A549 (cell line): ENCODE measurements around the gene SSBP3. TPM values are rescaled to one million over a fixed set of nuclear protein-coding genes. Genes with fewer than 3 reads are reported as not detected.
"Not testable (repeated sequence)": the region's sequence is repeated elsewhere in the genome, so short reads cannot be mapped to it uniquely, and the experiment has no call there.

Experiments used
- ATAC-seq, 2 experiments: fragments of 200-7000 bp in 1 of 2; fragments of >200 bp in 1 of 2; cut with Nextera tagmentation in 1 of 2; cut with Tn5 transposase in 1 of 2; 3 replicates each; pipeline versions ENCODE4 v1.8.0 to v1.9.1; 2018 to 2020; ENCODE audit warnings: mild to moderate bottlenecking in 1 of 2, moderate library complexity in 1 of 2
- CTCF ChIA-PET: fragments of 300-600 bp; sonication (Branson Sonifier 250); formaldehyde crosslinking; extraction: SDS; loops from one replicate; lab custom pipeline; 2021; ENCODE audit warnings: antibody characterized with exemption, inconsistent platforms; lab: Yijun Ruan, JAX
- POLR2A ChIA-PET: fragments of 350-600 bp; formaldehyde crosslinking; extraction: SDS; loops from one replicate; lab custom pipeline; 2021; ENCODE audit warnings: antibody characterized with exemption, inconsistent platforms; lab: Yijun Ruan, JAX
- DNase-seq, 2 experiments: peaks; one replicate each; pipeline versions ENCODE4 v3.0.0 to v3.0.0-alpha.2; 2011 to 2016; ENCODE audit warnings: low read depth in 1 of 2, low spot score in 1 of 2
- FAIRE-seq: peaks from 2 replicates; lab custom pipeline; 2011; peaks lifted over from hg19 to GRCh38; lab: Jason Lieb, UNC
- H3K27ac ChIP-seq, 2 experiments: fragments of >200 bp; sonication (Bioruptor Twin); formaldehyde crosslinking; 3 replicates each; pipeline ENCODE4 v1.5.1; 2016 to 2017
- H3K4me1 ChIP-seq: fragments of >200 bp; sonication (Bioruptor Twin); formaldehyde crosslinking; 3 replicates; pipeline ENCODE4 v1.6.1; 2016
- H3K4me2 ChIP-seq: fragments of >200 bp; sonication (Bioruptor Twin); formaldehyde crosslinking; 3 replicates; pipeline ENCODE4 v1.6.1; 2016
- H3K4me3 ChIP-seq: fragments of >200 bp; sonication (Bioruptor Twin); formaldehyde crosslinking; 3 replicates; pipeline ENCODE4 v1.5.1; 2016
- H3K9me3 ChIP-seq: fragments of >200 bp; sonication (Bioruptor Twin); formaldehyde crosslinking; 3 replicates; pipeline ENCODE4 v1.6.1; 2016
- ATOH8 ChIP-seq: fragments of 250-450 bp; sonication (Bioruptor Pico); IDR thresholded peaks from 2 replicates; pipeline ENCODE4 v1.5.0; 2020; ENCODE audit warnings: low read depth, mild to moderate bottlenecking, moderate library complexity
- BHLHE40 ChIP-seq: IDR thresholded peaks from 2 replicates; pipeline ENCODE4 v1.6.1; 2012; ENCODE audit warnings: low read depth, low read length, inconsistent platforms
- CBX2 ChIP-seq: fragments of 200-600 bp; sonication (generic); IDR thresholded peaks from 2 replicates; pipeline ENCODE4 v1.6.1; 2016; ENCODE audit warnings: low read depth, mild to moderate bottlenecking, borderline replicate concordance
- CHD2 ChIP-seq: fragments of 150-350 bp; IDR thresholded peaks from 2 replicates; pipeline ENCODE4 v1.6.1; 2014; ENCODE audit warnings: low read length; ENCODE audit not compliant: partially characterized antibody
- CTCF ChIP-seq: fragments of >200 bp; sonication (Bioruptor Twin); formaldehyde crosslinking; IDR thresholded peaks from 3 replicates; pipeline ENCODE4 v1.5.1; 2016
- ELK1 ChIP-seq: fragments of 150-350 bp; IDR thresholded peaks from 2 replicates; pipeline ENCODE4 v1.6.1; 2014; ENCODE audit warnings: low read depth, mild to moderate bottlenecking, low read length
- GATA3 ChIP-seq: IDR thresholded peaks from 2 replicates; pipeline ENCODE4 v1.6.1; 2012; ENCODE audit warnings: borderline replicate concordance
- HDAC2 ChIP-seq: fragments of 200-600 bp; sonication (generic); IDR thresholded peaks from 2 replicates; pipeline ENCODE4 v1.6.1; 2016
- HOXB5 ChIP-seq: fragments of 250-450 bp; sonication (Bioruptor Pico); IDR thresholded peaks from 2 replicates; pipeline ENCODE4 v1.5.0; 2020; ENCODE audit warnings: mild to moderate bottlenecking, moderate library complexity
- KDM1A ChIP-seq: fragments of 200-600 bp; sonication (generic); IDR thresholded peaks from 2 replicates; pipeline ENCODE4 v1.6.1; 2016; ENCODE audit warnings: low read depth, mild to moderate bottlenecking
- KDM5A ChIP-seq: fragments of 200-600 bp; sonication (generic); IDR thresholded peaks from 2 replicates; pipeline ENCODE4 v1.6.1; 2016; ENCODE audit warnings: antibody characterized with exemption, mild to moderate bottlenecking
- NR3C1 ChIP-seq: fragments of >200 bp; sonication (Bioruptor Twin); formaldehyde crosslinking; IDR thresholded peaks from 3 replicates; pipeline ENCODE4 v1.6.1; 2017
- RAD21 ChIP-seq, 2 experiments: fragments of >200 bp in 1 of 2; sonication (Bioruptor Twin) in 1 of 2; formaldehyde crosslinking in 1 of 2; IDR thresholded peaks in 1 of 2; conservative IDR thresholded peaks in 1 of 2; 2 replicates in 1 of 2; 3 replicates in 1 of 2; pipeline ENCODE4 v1.6.1; 2012 to 2018; ENCODE audit warnings: inconsistent platforms in 1 of 2
- RARB ChIP-seq: fragments of 250-450 bp; sonication (Bioruptor Pico); IDR thresholded peaks from 2 replicates; pipeline ENCODE4 v1.8.0; 2021; ENCODE audit warnings: mild to moderate bottlenecking, moderate library complexity
- USF2 ChIP-seq: fragments of 450-650 bp; IDR thresholded peaks from 2 replicates; pipeline ENCODE4 v1.6.1; 2014; ENCODE audit warnings: antibody characterized with exemption
- ZC3H11A ChIP-seq: fragments of 450-650 bp; IDR thresholded peaks from 2 replicates; pipeline ENCODE4 v1.6.1; 2014; ENCODE audit warnings: antibody characterized with exemption, mild to moderate bottlenecking
- ZFP36 ChIP-seq: fragments of 450-650 bp; IDR thresholded peaks from 2 replicates; pipeline ENCODE4 v1.6.1; 2014; ENCODE audit warnings: borderline replicate concordance; ENCODE audit not compliant: partially characterized antibody
- ZSCAN20 ChIP-seq: fragments of 250-450 bp; sonication (Bioruptor Pico); IDR thresholded peaks from 2 replicates; pipeline ENCODE4 v1.8.0; 2022; ENCODE audit warnings: mild to moderate bottlenecking, moderate library complexity
- WGBS: methylation state at CpG from one replicate; pipeline ENCODE4 v1.1.6; 2017; ENCODE audit errors: missing lambda C conversion rate; 5-methylcytosine and 5-hydroxymethylcytosine counted together
- polyA plus RNA-seq, 4 experiments: library from polyadenylated mRNA; depleted of rRNA in 3 of 4; stranded (reverse); fragments of >200 nt; fragmentation: RNase III in 1 of 4; extraction: RNeasy Plus Mini Kit Qiagen cat#74134 plus additional on column Dnase treatment in 1 of 4; gene quantifications; 2 replicates in 3 of 4; 3 replicates in 1 of 4; pipeline ENCODE4 v1.2.3, GENCODE V29; 2011 to 2017

SSBP3 gene
- polyA plus RNA-seq, 2 of the 4 experiments (the other 2 are of a cell fraction), result 7.2 to 9.1 TPM

- ChIA-PET CTCF (no interaction called here), POLR2A (no interaction called here)
- no peak for DNase-seq
- Histone ChIP-seq H3K9me3 (no peaks in the 10 kb centered on the region), H3K27ac (no peak overlapping the region), H3K4me2 (no peak overlapping the region), H3K4me1 (no peaks in the 10 kb centered on the region), H3K4me3 (no peak overlapping the region)
- ATAC-seq, result no peak
- TF ChIP-seq RARB (no peak), CHD2 (no peak), NR3C1 (no peak), ATOH8 (no peak), ZFP36 (no peak), ZSCAN20 (CRISPR knock-in tag) (no peak), HOXB5 (CRISPR knock-in tag) (no peak), HDAC2 (no peak)
- whole genome bisulfite sequencing, result 41% methylated on average over 3 of the region's 3 CpGs
- no peak for FAIRE-seq
Observed at GRCh38 chr1:54453022-54453421, 46.8 kb upstream of the SSBP3 start.

- DNase-seq, H3K4me3 ChIP-seq, H3K27ac ChIP-seq, CTCF ChIA-PET, H3K9me3 ChIP-seq, ATAC-seq, POLR2A ChIA-PET, H3K4me2 ChIP-seq, H3K4me1 ChIP-seq, FAIRE-seq: not testable (repeated sequence)
- 52% methylated on average over 4 of the region's 4 CpGs for WGBS
Observed at GRCh38 chr1:54449431-54449830, 43.2 kb upstream of the SSBP3 start.

GRCh38 chr1:54448801-54449200 is 42.6 kb upstream of the SSBP3 start:
- H3K4me3 ChIP-seq, FAIRE-seq, H3K9me3 ChIP-seq, H3K27ac ChIP-seq, POLR2A ChIA-PET, H3K4me1 ChIP-seq, ATAC-seq, DNase-seq, H3K4me2 ChIP-seq: not testable (repeated sequence)
- CTCF ChIA-PET, result interaction anchor here (1.0 kb wide), 1 partner anchor 41 kb away, joined by 3 read pairs; no protein-coding TSS in a partner anchor
- no CpG with 5 or more reads among the region's 8 CpGs for WGBS

- ATAC-seq, H3K9me3 ChIP-seq, H3K27ac ChIP-seq, FAIRE-seq, CTCF ChIA-PET, DNase-seq, POLR2A ChIA-PET, H3K4me1 ChIP-seq, H3K4me3 ChIP-seq, H3K4me2 ChIP-seq: not testable (repeated sequence)
- 3% methylated on average over 2 of the region's 2 CpGs for WGBS
Observed at GRCh38 chr1:54447081-54447480, 40.9 kb upstream of the SSBP3 start.

- Histone ChIP-seq H3K4me2 (no peak overlapping the region), H3K27ac (no peak overlapping the region), H3K4me1 (no peaks in the 10 kb centered on the region), H3K9me3 (no peaks in the 10 kb centered on the region), H3K4me3 (no peak overlapping the region)
- FAIRE-seq, result no peak
- DNase-seq, result no peak
- TF ChIP-seq KDM1A, result no peak
- no peak for TF ChIP-seq ELK1
- no peak for TF ChIP-seq ATOH8
- TF ChIP-seq KDM5A, result no peak
- TF ChIP-seq USF2, result no peak
- no peak for TF ChIP-seq ZC3H11A
- no peak for TF ChIP-seq CTCF
- no peak for TF ChIP-seq ZFP36
- no peak for TF ChIP-seq GATA3
- TF ChIP-seq CBX2, result no peak
- TF ChIP-seq RAD21 (conservative IDR thresholded peaks at IDR 0.05 in 1 of 2, IDR thresholded peaks at IDR 0.05 in 1 of 2), result no peak
- no peak for TF ChIP-seq BHLHE40
- CTCF ChIA-PET, result interaction anchor here (1.0 kb wide), 1 partner anchor 17 kb away, joined by 4 read pairs; no protein-coding TSS in a partner anchor
- POLR2A ChIA-PET, result no interaction called here
- 89% methylated on average over 2 of the region's 2 CpGs for WGBS
- no peak for ATAC-seq
Observed at GRCh38 chr1:54442185-54442584, 36.0 kb upstream of the SSBP3 start.
